Liver (tissue), 9 donors: ENCODE measurements around the gene MMP13. TPM values are rescaled to one million over a fixed set of nuclear protein-coding genes. Genes with fewer than 3 reads are reported as not detected.

Experiments
- DNase-seq: peaks from one replicate; pipeline ENCODE4 v3.0.0-alpha.2; 2017; ENCODE audit warnings: low spot score
- H3K27ac ChIP-seq, 2 donors: one replicate each; pipeline ENCODE4 v1.7.0; 2013; ENCODE audit warnings: inconsistent platforms in 2 of 2, low read length in 2 of 2, control low read depth in 1 of 2, low read depth in 1 of 2, mild to moderate bottlenecking in 1 of 2
- H3K27me3 ChIP-seq, 4 donors: one replicate each; pipeline versions ENCODE4 v1.6.1 to v1.7.0; 2013; ENCODE audit warnings: low read length in 3 of 4, inconsistent platforms in 1 of 4, mild to moderate bottlenecking in 1 of 4, moderate library complexity in 1 of 4; ENCODE audit not compliant: control insufficient read depth in 4 of 4, insufficient read depth in 4 of 4
- H3K36me3 ChIP-seq, 4 donors: one replicate each; pipeline versions ENCODE4 v1.6.1 to v1.7.0; 2013; ENCODE audit warnings: low read length in 3 of 4, mild to moderate bottlenecking in 3 of 4, low read depth in 1 of 4, moderate library complexity in 1 of 4; ENCODE audit not compliant: control insufficient read depth in 4 of 4, insufficient read depth in 3 of 4
- H3K4me1 ChIP-seq, 4 donors: one replicate each; pipeline versions ENCODE4 v1.6.1 to v1.7.0; 2013; ENCODE audit warnings: low read length in 3 of 4, mild to moderate bottlenecking in 3 of 4, moderate library complexity in 1 of 4; ENCODE audit not compliant: control insufficient read depth in 4 of 4, insufficient read depth in 4 of 4
- H3K4me3 ChIP-seq, 3 donors: one replicate each; pipeline versions ENCODE4 v1.6.1 to v1.7.0; 2013; ENCODE audit warnings: low read length in 3 of 3, control low read depth in 1 of 3, low read depth in 1 of 3, mild to moderate bottlenecking in 1 of 3
- H3K9ac ChIP-seq, 2 donors: one replicate each; pipeline ENCODE4 v1.7.0; 2013; ENCODE audit warnings: low read length in 2 of 2, mild to moderate bottlenecking in 2 of 2, moderate library complexity in 2 of 2, control low read depth in 1 of 2, low read depth in 1 of 2
- H3K9me3 ChIP-seq, 4 donors: one replicate each; pipeline versions ENCODE4 v1.6.1 to v1.7.0; 2013; ENCODE audit warnings: low read length in 3 of 4; ENCODE audit not compliant: control insufficient read depth in 4 of 4
- EGR1 ChIP-seq, 2 donors: IDR thresholded peaks; 2 replicates each; pipeline ENCODE4 v1.6.1; 2016 to 2018; ENCODE audit warnings: antibody characterized with exemption in 2 of 2, low read depth in 2 of 2
- FOXA2 ChIP-seq: IDR thresholded peaks from 2 replicates; pipeline ENCODE4 v1.6.1; 2016; ENCODE audit warnings: antibody characterized with exemption
- GABPA ChIP-seq, 2 donors: IDR thresholded peaks in 1 of 2; conservative IDR thresholded peaks in 1 of 2; 2 replicates each; pipeline ENCODE4 v1.6.1; 2016; ENCODE audit warnings: antibody characterized with exemption in 2 of 2, mild to moderate bottlenecking in 1 of 2, moderate library complexity in 1 of 2
- HNF4A ChIP-seq, 2 donors: conservative IDR thresholded peaks; 2 replicates each; pipeline ENCODE4 v1.6.1; 2016; ENCODE audit warnings: antibody characterized with exemption in 2 of 2, mild to moderate bottlenecking in 2 of 2
- HNF4G ChIP-seq: IDR thresholded peaks from 2 replicates; pipeline ENCODE4 v1.6.1; 2016; ENCODE audit warnings: antibody characterized with exemption
- JUND ChIP-seq, 2 donors: IDR thresholded peaks; 2 replicates each; pipeline ENCODE4 v1.6.1; 2016; ENCODE audit warnings: antibody characterized with exemption in 2 of 2
- MAX ChIP-seq: IDR thresholded peaks from 2 replicates; pipeline ENCODE4 v1.6.1; 2016; ENCODE audit warnings: antibody characterized with exemption
- NR2F2 ChIP-seq: IDR thresholded peaks from 2 replicates; pipeline ENCODE4 v1.6.1; 2016; ENCODE audit warnings: antibody characterized with exemption
- RXRA ChIP-seq, 2 donors: IDR thresholded peaks; 2 replicates each; pipeline ENCODE4 v1.6.1; 2017 to 2018; ENCODE audit warnings: antibody characterized with exemption in 2 of 2, mild to moderate bottlenecking in 1 of 2
- TAF1 ChIP-seq: conservative IDR thresholded peaks from 2 replicates; pipeline ENCODE4 v1.6.1; 2016; ENCODE audit warnings: antibody characterized with exemption, mild to moderate bottlenecking
- ZBTB33 ChIP-seq: IDR thresholded peaks from 2 replicates; pipeline ENCODE4 v1.6.1; 2016; ENCODE audit warnings: antibody characterized with exemption
- WGBS: extraction: QIAGEN DNeasy Blood & Tissue Kit; methylation state at CpG from one replicate; pipeline ENCODE4 v1.1.7; 2013; 5-methylcytosine and 5-hydroxymethylcytosine counted together
- polyA plus RNA-seq, 2 donors: library from polyadenylated mRNA; stranded (reverse) in 1 of 2; unstranded in 1 of 2; fragments of 200-250 nt in 1 of 2; fragments of >200 nt in 1 of 2; fragmentation: Nextera tagmentation in 1 of 2; extraction: Ambion mirVana in 1 of 2; gene quantifications; one replicate each; pipeline versions ENCODE4 v1.2.1 to v1.2.3, GENCODE V29; 2013 to 2015
- total RNA-seq, 2 donors: library from RNA; depleted of rRNA; stranded (reverse); fragments of >200 nt; gene quantifications; one replicate each; pipeline ENCODE4 v1.2.3, GENCODE V29; 2014
- TF ChIP-seq, protein P1 (sequence below): fragments of 150-350 bp; IDR thresholded peaks from 2 replicates; pipeline ENCODE4 v1.5.1; 2017; ENCODE audit warnings: improper control_type of control experiment, low read depth, low read length; ENCODE audit not compliant: missing input control
- donor health status: healthy.
- donor health status: healthy.
- donor health status: healthy.
- donor health status: healthy.
- donor health status: healthy.

The MMP13 gene
- total and polyA plus RNA-seq, 4 donors: not detected

- TF ChIP-seq RXRA (IDR thresholded peaks at IDR 0.05): no peak
- no peak for TF ChIP-seq JUND (IDR thresholded peaks at IDR 0.05)
- no peak for TF ChIP-seq NR2F2
- TF ChIP-seq EGR1 (IDR thresholded peaks at IDR 0.05; ENCODE audit: low read depth in 2 of 2): no peak
- TF ChIP-seq HNF4G: no peak
These were observed 28.4 kb downstream of the MMP13 start (continued) for GRCh38 chr11:102926961-102927623.

DNA sequence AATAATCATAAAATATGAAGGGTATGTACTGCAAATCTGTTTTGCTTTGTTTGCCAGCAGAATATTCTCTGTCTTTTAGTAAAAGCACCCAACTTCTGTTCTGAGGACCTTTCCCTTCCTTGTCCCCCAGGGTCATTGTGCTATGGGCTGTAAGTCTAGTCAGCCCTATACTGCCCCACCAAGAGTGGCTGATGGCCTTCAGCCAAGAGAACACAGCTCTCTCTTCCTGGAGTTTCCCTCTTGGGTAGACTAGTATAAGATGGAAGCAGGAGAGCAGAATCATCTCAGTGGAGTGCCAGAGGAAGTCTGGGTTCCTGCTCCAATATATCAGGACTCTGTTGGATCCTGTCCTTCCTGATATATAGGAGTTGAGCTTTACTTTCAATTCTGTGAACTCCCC is 29.0 kb downstream of the MMP13 start:
- no peak overlapping the region for H3K4me3 ChIP-seq
- no peak overlapping the region for H3K27ac ChIP-seq
- H3K27me3 ChIP-seq: no peaks in the 10 kb centered on the region
- no peaks in the 10 kb centered on the region for H3K9me3 ChIP-seq
- peaks cover 0 to 14% (median 7%) of the 10 kb centered on the region in 4 donors for H3K4me1 ChIP-seq
- DNase-seq: no peak
- TF ChIP-seq JUND (IDR thresholded peaks at IDR 0.05): no peak
- TF ChIP-seq ZBTB33: no peak
- TF ChIP-seq HNF4A (conservative IDR thresholded peaks at IDR 0.05): no peak
- TF ChIP-seq, protein P1, sequence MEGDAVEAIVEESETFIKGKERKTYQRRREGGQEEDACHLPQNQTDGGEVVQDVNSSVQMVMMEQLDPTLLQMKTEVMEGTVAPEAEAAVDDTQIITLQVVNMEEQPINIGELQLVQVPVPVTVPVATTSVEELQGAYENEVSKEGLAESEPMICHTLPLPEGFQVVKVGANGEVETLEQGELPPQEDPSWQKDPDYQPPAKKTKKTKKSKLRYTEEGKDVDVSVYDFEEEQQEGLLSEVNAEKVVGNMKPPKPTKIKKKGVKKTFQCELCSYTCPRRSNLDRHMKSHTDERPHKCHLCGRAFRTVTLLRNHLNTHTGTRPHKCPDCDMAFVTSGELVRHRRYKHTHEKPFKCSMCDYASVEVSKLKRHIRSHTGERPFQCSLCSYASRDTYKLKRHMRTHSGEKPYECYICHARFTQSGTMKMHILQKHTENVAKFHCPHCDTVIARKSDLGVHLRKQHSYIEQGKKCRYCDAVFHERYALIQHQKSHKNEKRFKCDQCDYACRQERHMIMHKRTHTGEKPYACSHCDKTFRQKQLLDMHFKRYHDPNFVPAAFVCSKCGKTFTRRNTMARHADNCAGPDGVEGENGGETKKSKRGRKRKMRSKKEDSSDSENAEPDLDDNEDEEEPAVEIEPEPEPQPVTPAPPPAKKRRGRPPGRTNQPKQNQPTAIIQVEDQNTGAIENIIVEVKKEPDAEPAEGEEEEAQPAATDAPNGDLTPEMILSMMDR: no peak
- H3K9ac ChIP-seq: no peak overlapping the region
- no peaks in the 10 kb centered on the region for H3K36me3 ChIP-seq

- TF ChIP-seq MAX (no peak), EGR1 (IDR thresholded peaks at IDR 0.05; ENCODE audit: low read depth in 2 of 2) (no peak), FOXA2 (no peak), HNF4A (conservative IDR thresholded peaks at IDR 0.05) (no peak), NR2F2 (no peak)
- Histone ChIP-seq H3K9ac (no peak overlapping the region), H3K4me1 (peaks cover 0 to 10% (median 6%) of the 10 kb centered on the region in 4 donors), H3K4me3 (no peak overlapping the region), H3K27me3 (no peaks in the 10 kb centered on the region), H3K36me3 (no peaks in the 10 kb centered on the region), H3K27ac (no peak overlapping the region), H3K9me3 (no peaks in the 10 kb centered on the region)
- 87% methylated on average over 3 of the region's 3 CpGs for WGBS
- DNase-seq: no peak
These were observed 29.5 kb downstream of the MMP13 start for GRCh38 chr11:102925988-102926387.

GRCh38 chr11:102924851-102925380 is 30.6 kb downstream of the MMP13 start:
- no peak overlapping the region for H3K27ac ChIP-seq
- H3K4me1 ChIP-seq: peaks cover 0 to 8% (median 3%) of the 10 kb centered on the region in 4 donors
- no peak for DNase-seq
- no peaks in the 10 kb centered on the region for H3K9me3 ChIP-seq
- no peak overlapping the region for H3K4me3 ChIP-seq
- no peaks in the 10 kb centered on the region for H3K27me3 ChIP-seq
- TF ChIP-seq ZBTB33: no peak
- TF ChIP-seq FOXA2: no peak
- no peak for TF ChIP-seq HNF4G
- TF ChIP-seq TAF1: no peak
- TF ChIP-seq HNF4A (conservative IDR thresholded peaks at IDR 0.05): no peak
- TF ChIP-seq MAX: no peak
- TF ChIP-seq GABPA (IDR thresholded peaks at IDR 0.05 in 1 of 2, conservative IDR thresholded peaks at IDR 0.05 in 1 of 2): no peak
- no peak for TF ChIP-seq JUND (IDR thresholded peaks at IDR 0.05)
- TF ChIP-seq, protein P1: no peak
- no peak overlapping the region for H3K9ac ChIP-seq
- 63% methylated on average over 6 of the region's 6 CpGs for WGBS
- H3K36me3 ChIP-seq: no peaks in the 10 kb centered on the region
